ENCODE results near the gene ARMH4. TPM values are rescaled to one million over a fixed set of nuclear protein-coding genes. Genes with fewer than 3 reads are reported as not detected.

The ARMH4 gene
- total RNA-seq, 1 donor from 2014 or later, result 2.3 TPM

DNA sequence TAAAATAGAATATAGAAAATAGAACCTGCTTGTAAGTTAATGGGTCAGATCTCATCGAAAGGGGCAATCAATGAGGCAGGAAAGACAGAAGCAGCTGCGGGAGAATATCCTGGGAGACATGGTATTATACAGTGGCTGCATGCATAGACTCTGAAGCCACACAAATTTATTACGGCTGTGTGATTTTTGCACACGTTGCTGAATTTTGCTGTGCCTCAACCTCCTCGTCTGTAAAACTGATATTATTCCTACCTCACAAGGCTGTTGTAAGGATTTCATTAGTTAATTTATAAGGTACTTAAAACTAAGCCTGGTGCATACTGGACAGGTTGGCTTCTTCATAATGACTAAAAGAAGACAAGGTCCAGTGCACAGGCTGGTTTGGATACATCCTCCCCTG lies 52.3 kb downstream of the ARMH4 start:
- H3K27me3 ChIP-seq, result no peaks in the 10 kb centered on the region

DNA sequence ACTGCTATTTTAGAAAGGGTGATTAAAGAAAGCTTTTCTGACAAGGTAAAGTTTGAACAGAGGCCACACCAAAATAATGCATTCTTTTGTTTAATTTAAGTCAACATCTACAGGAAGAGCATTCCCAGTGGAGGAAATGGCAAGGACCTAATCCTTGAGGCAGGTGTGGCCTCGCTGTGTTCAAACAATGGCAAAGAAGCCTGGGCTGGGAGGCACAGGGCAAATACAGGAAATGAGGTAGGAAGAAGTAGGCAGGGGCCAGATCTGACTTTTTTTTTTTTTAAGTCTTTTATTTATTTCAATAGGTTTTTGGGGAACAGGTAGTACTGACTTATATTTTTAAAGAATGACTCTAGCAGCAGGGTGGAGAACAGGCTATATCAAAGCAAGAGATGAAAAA lies 53.5 kb downstream of the ARMH4 start:
- Histone ChIP-seq H3K4me1 (no peaks in the 10 kb centered on the region), H3K36me3 (no peaks in the 10 kb centered on the region), H3K4me3 (no peak overlapping the region), H3K9me3 (no peaks in the 10 kb centered on the region), H3K27ac (no peak overlapping the region), H3K27me3 (no peaks in the 10 kb centered on the region)
- DNase-seq, result no peak
- intact Hi-C loops (cut with DNase I), result no loop called here
- TF ChIP-seq, protein P1, sequence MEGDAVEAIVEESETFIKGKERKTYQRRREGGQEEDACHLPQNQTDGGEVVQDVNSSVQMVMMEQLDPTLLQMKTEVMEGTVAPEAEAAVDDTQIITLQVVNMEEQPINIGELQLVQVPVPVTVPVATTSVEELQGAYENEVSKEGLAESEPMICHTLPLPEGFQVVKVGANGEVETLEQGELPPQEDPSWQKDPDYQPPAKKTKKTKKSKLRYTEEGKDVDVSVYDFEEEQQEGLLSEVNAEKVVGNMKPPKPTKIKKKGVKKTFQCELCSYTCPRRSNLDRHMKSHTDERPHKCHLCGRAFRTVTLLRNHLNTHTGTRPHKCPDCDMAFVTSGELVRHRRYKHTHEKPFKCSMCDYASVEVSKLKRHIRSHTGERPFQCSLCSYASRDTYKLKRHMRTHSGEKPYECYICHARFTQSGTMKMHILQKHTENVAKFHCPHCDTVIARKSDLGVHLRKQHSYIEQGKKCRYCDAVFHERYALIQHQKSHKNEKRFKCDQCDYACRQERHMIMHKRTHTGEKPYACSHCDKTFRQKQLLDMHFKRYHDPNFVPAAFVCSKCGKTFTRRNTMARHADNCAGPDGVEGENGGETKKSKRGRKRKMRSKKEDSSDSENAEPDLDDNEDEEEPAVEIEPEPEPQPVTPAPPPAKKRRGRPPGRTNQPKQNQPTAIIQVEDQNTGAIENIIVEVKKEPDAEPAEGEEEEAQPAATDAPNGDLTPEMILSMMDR (IDR thresholded peaks at IDR 0.05), result no peak
- no peak for ATAC-seq

More for the DNA sequence above, 52.3 kb downstream of the ARMH4 start:
- H3K36me3 ChIP-seq, result no peaks in the 10 kb centered on the region
- no peaks in the 10 kb centered on the region for H3K9me3 ChIP-seq
- no peaks in the 10 kb centered on the region for H3K4me1 ChIP-seq
- ATAC-seq (no peak), DNase-seq (no peak)
- intact Hi-C loops (cut with DNase I), result no loop called here
- no peak overlapping the region for H3K27ac ChIP-seq
- TF ChIP-seq, protein P1 (IDR thresholded peaks at IDR 0.05), result no peak
- no peak overlapping the region for H3K4me3 ChIP-seq

DNA sequence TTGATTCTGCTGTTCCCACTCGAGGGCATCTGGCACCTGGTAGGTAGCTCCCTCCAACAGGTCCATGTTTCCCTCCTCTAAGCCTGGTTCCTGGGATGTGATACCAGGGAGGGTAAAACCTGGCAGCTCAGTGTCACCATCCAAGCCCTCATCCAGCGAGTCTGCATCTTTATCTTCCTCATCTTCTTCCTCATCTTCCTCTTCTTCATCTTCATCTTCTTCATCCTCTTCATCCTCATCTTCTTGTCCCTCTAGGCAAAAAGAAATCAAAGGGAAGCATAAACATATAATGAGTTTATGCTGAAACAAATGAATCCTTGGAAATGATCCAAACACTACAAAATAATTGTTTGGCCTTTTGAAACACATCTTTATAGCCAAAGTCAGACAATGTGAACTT lies 55.3 kb downstream of the ARMH4 start:
- H3K27me3 ChIP-seq, result no peaks in the 10 kb centered on the region
- no peaks in the 10 kb centered on the region for H3K4me1 ChIP-seq
- ATAC-seq (no peak), DNase-seq (no peak)
- H3K27ac ChIP-seq, result no peak overlapping the region
- TF ChIP-seq, protein P1 (IDR thresholded peaks at IDR 0.05), result no peak
- intact Hi-C loops (cut with DNase I), result no loop called here
- no peak overlapping the region for H3K4me3 ChIP-seq
- no peaks in the 10 kb centered on the region for H3K36me3 ChIP-seq
- H3K9me3 ChIP-seq, result no peaks in the 10 kb centered on the region

DNA sequence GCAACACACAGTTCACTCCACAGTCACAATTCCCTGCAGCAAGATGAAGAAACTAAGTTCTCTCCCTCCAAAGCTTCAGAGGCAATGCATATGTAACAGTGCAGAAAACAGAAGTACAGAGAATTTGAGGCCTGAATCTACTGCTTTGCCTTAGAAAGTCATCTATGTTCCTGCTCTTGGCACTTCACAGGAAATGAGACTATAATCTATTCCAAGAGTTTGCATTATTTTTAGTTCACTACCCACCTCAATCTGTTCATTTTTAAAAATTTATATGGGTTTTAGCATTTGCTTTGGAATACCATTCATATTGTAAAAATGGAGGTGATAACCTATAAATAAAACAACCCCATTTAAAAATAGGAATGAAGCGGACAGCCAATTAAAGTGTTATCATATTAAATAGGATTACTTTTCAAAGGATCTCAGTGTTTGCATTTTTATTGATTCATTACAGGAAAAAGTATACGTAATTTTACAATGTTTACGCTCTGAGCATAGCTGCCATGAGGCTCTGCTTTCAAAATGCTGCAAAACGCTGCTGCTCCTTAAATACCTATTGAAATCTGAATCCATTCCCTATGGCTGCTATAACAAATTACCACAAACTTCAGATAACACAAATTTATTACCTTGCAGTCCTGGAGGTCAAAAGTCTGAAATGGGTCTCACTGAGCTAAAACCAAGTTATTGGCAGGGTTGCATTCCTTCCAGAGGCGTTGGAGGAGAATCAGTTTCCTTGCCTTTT lies 60.0 kb downstream of the ARMH4 start:
- Histone ChIP-seq H3K9me3 (no peaks in the 10 kb centered on the region), H3K36me3 (no peaks in the 10 kb centered on the region), H3K27ac (no peak overlapping the region), H3K27me3 (no peaks in the 10 kb centered on the region), H3K4me1 (no peaks in the 10 kb centered on the region), H3K4me3 (no peak overlapping the region)
- DNase-seq (no peak), ATAC-seq (no peak)
- TF ChIP-seq, protein P1 (IDR thresholded peaks at IDR 0.05), result no peak
- intact Hi-C loops (cut with DNase I), result no loop called here

DNA sequence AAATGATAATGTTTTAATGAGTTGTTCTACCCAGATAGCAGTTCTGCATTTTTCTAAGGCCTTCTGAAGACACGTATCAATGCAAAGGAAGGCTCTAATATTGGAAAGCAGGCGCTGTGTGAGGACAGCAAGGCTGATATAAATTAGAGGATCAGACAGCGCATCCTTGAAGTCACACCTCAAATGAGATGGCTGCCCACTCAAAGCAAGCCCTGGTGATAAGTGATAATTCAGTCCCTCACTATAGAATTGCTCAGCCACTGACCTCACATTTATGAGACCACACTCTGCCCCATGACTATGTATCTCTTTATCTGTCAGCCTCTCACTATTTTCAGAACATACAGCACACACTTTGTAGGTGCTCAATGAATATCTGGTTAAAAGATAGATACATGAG lies 62.4 kb downstream of the ARMH4 start:
- intact Hi-C loops (cut with DNase I), result no loop called here
- Histone ChIP-seq H3K27me3 (no peaks in the 10 kb centered on the region), H3K4me1 (no peaks in the 10 kb centered on the region), H3K36me3 (no peaks in the 10 kb centered on the region), H3K9me3 (no peaks in the 10 kb centered on the region), H3K4me3 (no peak overlapping the region), H3K27ac (no peak overlapping the region)
- TF ChIP-seq, protein P1 (IDR thresholded peaks at IDR 0.05), result no peak
- ATAC-seq, result no peak
- no peak for DNase-seq

Data from upper lobe of right lung (tissue), 1 donor.